ENCODE results near the gene SNX1.

The SNX1 gene

DNA sequence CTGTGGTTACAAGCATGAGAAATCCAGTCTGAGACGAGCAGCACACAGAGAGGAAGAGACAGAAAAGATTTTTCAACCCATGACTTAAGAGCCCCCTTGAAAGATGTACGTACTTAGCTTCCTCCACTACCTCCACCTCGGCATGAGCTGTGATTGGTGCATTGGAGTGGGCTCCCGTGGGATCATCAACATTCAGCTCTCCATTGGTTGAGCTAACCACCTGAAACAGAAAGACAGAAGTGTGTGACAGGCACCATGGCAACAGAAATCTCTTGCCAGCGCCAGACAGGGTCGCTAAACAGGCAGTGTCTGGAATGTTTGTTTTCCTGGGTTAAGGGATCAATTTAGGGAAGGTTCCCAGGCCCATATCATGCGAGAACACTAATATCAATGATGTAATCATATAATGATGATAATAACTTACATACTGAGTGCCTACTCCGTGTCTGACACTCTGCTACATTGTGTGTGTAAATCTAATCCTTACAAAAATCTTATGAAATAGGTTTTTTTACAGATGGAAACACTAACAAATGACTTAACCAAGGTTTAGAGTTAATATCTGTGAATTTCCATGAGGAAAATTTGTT lies 84.5 kb downstream of the SNX1 start:
- no peak overlapping the region for H3K27ac ChIP-seq
- TF ChIP-seq, protein P1, sequence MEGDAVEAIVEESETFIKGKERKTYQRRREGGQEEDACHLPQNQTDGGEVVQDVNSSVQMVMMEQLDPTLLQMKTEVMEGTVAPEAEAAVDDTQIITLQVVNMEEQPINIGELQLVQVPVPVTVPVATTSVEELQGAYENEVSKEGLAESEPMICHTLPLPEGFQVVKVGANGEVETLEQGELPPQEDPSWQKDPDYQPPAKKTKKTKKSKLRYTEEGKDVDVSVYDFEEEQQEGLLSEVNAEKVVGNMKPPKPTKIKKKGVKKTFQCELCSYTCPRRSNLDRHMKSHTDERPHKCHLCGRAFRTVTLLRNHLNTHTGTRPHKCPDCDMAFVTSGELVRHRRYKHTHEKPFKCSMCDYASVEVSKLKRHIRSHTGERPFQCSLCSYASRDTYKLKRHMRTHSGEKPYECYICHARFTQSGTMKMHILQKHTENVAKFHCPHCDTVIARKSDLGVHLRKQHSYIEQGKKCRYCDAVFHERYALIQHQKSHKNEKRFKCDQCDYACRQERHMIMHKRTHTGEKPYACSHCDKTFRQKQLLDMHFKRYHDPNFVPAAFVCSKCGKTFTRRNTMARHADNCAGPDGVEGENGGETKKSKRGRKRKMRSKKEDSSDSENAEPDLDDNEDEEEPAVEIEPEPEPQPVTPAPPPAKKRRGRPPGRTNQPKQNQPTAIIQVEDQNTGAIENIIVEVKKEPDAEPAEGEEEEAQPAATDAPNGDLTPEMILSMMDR (conservative IDR thresholded peaks at IDR 0.05): no peak

DNA sequence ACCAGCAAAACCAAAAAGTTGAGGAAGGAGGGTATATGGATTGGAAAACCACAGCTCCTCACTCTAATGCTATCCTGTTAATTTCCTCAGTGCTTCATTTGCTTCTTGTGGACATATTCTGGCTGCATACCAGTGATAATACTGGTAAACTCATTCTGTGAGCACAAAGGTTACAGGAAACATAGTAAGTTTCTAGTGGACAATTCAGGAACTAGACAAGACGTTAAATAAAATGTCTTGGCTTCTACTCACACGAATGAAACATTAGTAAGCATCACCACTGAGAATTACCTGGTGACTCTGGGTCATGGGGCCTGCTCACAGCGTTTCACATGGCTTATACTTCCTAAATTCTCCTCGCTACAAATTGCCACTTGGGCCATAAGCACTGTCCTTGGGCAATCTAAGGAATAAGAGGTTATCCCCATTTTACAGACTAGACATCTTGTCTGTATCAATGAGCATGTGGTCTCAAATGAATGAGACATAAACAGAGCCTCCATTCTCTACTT lies 87.1 kb downstream of the SNX1 start:
- no peak overlapping the region for H3K27ac ChIP-seq
- TF ChIP-seq, protein P1 (conservative IDR thresholded peaks at IDR 0.05): no peak

DNA sequence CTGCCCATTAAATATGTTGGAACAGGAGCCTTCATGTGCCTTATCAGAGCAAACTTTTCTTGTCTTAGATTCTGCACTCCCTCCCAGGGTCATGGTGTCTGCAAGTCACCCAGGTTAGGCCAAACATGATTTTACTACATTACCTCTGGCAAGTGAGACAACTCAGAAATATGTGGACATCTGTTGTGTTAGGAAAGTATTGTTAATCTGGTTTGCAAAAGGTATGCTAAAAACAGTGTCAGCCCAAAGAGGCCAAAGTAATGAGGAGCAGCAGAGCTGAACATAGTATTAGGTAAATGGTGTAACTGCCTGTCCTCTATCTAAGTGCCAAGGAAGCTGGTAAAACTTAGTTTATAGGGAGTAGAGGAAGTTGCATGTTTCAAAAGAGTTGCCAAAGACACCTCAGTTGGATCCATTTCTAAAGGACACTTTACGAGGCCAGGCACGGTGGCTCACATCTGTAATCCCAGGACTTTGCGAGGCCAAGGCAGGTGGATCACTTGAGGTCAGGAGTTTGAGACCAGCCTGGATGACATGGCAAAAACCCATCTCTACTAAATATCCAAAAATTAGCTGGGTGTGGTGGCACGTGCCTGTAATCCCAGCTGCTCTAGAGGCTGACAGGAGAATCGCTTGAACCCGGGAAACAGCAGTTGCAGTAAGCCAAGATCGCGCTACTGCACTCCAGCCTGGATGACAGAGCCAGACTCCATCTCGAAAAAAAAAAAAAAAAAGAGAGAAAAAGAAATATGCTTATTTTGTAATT lies 89.5 kb downstream of the SNX1 start:
- no peak overlapping the region; the same call in 1 of the 2 replicates for H3K27ac ChIP-seq
- TF ChIP-seq, protein P1 (conservative IDR thresholded peaks at IDR 0.05): no peak

DNA sequence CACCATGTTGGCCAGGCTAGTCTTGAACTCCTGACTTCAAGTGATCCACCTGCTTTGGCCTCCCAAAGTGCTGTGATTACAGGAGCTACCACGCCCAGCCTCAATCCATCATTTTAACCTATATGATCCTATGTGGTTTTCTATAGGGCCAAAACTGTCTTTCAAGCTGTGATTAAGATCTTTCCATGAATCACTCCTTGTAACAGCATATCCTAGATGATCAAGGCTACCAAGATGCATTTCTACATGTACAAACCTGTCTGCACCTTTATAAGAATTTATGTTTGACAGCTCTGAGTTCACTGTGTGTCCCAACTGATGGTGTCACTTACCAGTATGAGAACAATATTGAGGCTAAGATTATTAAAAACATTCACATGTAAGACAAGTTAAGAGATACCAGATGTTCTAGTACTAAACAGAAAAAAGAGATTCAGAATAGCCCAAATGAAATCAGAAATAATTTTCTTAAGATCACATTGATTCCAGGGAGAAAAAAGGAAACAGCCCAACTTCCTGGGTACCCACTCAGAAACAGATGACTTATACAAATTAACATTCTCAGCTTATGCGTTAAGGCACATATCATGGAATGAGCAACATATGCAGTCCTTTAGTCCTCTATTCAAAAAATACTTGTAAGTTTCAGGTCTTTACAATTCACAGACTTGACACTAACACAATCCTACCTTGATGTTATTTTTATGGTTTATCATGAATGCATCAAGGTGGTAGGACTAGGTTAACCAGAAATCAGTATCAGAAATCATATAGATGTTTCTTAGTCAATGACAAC lies 91.8 kb downstream of the SNX1 start:
- TF ChIP-seq, protein P1 (conservative IDR thresholded peaks at IDR 0.05): no peak
- H3K27ac ChIP-seq: no peak overlapping the region
